HepG2 (cell line): Measurements from ENCODE around the gene GIMAP7. TPM values are rescaled to one million over a fixed set of nuclear protein-coding genes. Genes with fewer than 3 reads are reported as not detected.

Experiments used
- ATAC-seq: fragments of 200-7000 bp; cut with Tn5 transposase; 3 replicates; pipeline ENCODE4 v1.9.1; 2020; ENCODE audit warnings: mild to moderate bottlenecking, moderate library complexity
- BruUV-seq: library from RNA; stranded (reverse); fragments of 400-500 nt; replicated peaks from 2 replicates; lab custom pipeline; 2021; lab: Mats Ljungman, UMichigan
- CTCF ChIA-PET: fragments of 300-600 bp; formaldehyde crosslinking; extraction: SDS; loops from one replicate; lab custom pipeline; 2021; ENCODE audit warnings: low total read pairs, inconsistent platforms, low intra/inter-chr PET ratio; lab: Yijun Ruan, JAX
- POLR2A ChIA-PET: fragments of 350-600 bp; sonication (Branson Sonifier 250); formaldehyde crosslinking; loops from one replicate; lab custom pipeline; 2020; ENCODE audit warnings: antibody characterized with exemption, inconsistent platforms; lab: Yijun Ruan, JAX
- DNase-seq: peaks from one replicate; pipeline ENCODE4 v3.0.0-alpha.2; 2015; ENCODE audit warnings: low spot score
- FAIRE-seq: peaks from 3 replicates; lab custom pipeline; 2011; peaks lifted over from hg19 to GRCh38; lab: Jason Lieb, UNC
- H2AFZ ChIP-seq: one replicate; pipeline ENCODE4 v1.6.1; 2011; ENCODE audit warnings: low read length, inconsistent platforms
- H3K27ac ChIP-seq: fragments of 300-600 bp; 3 replicates; pipeline ENCODE4 v1.8.0; 2011; ENCODE audit warnings: mixed run types, mild to moderate bottlenecking, mixed read lengths, low read length, inconsistent platforms; ENCODE audit not compliant: insufficient read depth; ENCODE audit errors: extremely low read length
- H3K27me3 ChIP-seq, 2 experiments: fragments of 200-600 bp in 1 of 2; 2 replicates in 1 of 2; 3 replicates in 1 of 2; pipeline versions ENCODE4 v1.6.0 to v1.8.0; 2011; ENCODE audit warnings: low read length in 2 of 2, mild to moderate bottlenecking in 2 of 2, moderate library complexity in 2 of 2, inconsistent platforms in 1 of 2; ENCODE audit not compliant: insufficient read depth in 2 of 2, control insufficient read depth in 1 of 2
- H3K36me3 ChIP-seq, 2 experiments: fragments of 200-600 bp in 1 of 2; replicated peaks in 1 of 2; 2 replicates in 1 of 2; 3 replicates in 1 of 2; pipeline versions ENCODE4 v1.5.1 to v1.8.0; 2011; ENCODE audit warnings: low read length in 2 of 2, inconsistent platforms in 1 of 2; ENCODE audit not compliant: insufficient read depth in 2 of 2, control insufficient read depth in 1 of 2
- H3K4me1 ChIP-seq: 2 replicates; pipeline ENCODE4 v1.5.1; 2012; ENCODE audit warnings: low read length, inconsistent platforms; ENCODE audit not compliant: insufficient read depth
- H3K4me2 ChIP-seq: 2 replicates; pipeline ENCODE4 v1.6.0; 2011; ENCODE audit warnings: low read depth, low read length, inconsistent platforms
- H3K4me3 ChIP-seq, 3 experiments: fragments of 200-600 bp in 1 of 3; sonication (generic), shearing (Covaris generic) in 1 of 3; replicated peaks in 1 of 3; 2 replicates each; pipeline ENCODE4 v1.5.1; 2011 to 2016; ENCODE audit warnings: low read length in 3 of 3, inconsistent platforms in 2 of 3, low read depth in 2 of 3, mild to moderate bottlenecking in 2 of 3, control low read depth in 1 of 3, mixed read lengths in 1 of 3; ENCODE audit not compliant: insufficient read depth in 1 of 3
- H3K79me2 ChIP-seq: one replicate; pipeline ENCODE4 v1.6.1; 2011; ENCODE audit warnings: low read length, inconsistent platforms; ENCODE audit not compliant: insufficient read depth
- H3K9ac ChIP-seq: 2 replicates; pipeline ENCODE4 v1.6.0; 2011; ENCODE audit warnings: mild to moderate bottlenecking, low read depth, low read length, inconsistent platforms; ENCODE audit not compliant: insufficient read depth
- H3K9me3 ChIP-seq: 2 replicates; pipeline ENCODE4 v1.5.1; 2012; ENCODE audit warnings: mild to moderate bottlenecking, low read length
- H4K20me1 ChIP-seq: 2 replicates; pipeline ENCODE4 v1.6.0; 2011; ENCODE audit warnings: inconsistent platforms, mild to moderate bottlenecking, low read length, moderate library complexity; ENCODE audit not compliant: insufficient read depth
- FOSL2 ChIP-seq: sonication (generic); formaldehyde crosslinking; IDR thresholded peaks from 2 replicates; pipeline ENCODE4 v1.4.0; 2020; ENCODE audit warnings: missing genetic modification reagents
- GATAD2A ChIP-seq: IDR thresholded peaks from 2 replicates; pipeline ENCODE4 v1.6.1; 2016
- KLF6 ChIP-seq: IDR thresholded peaks from 2 replicates; pipeline ENCODE4 v1.8.0; 2016; ENCODE audit warnings: missing biosample characterization, missing genetic modification reagents
- POLR2A ChIP-seq, 2 experiments: IDR thresholded peaks; 2 replicates each; pipeline ENCODE4 v1.6.1; 2011; ENCODE audit warnings: low read depth in 2 of 2, low read length in 2 of 2, mild to moderate bottlenecking in 1 of 2, moderate library complexity in 1 of 2; ENCODE audit not compliant: insufficient read depth in 1 of 2
- ZNF136 ChIP-seq: sonication (generic); formaldehyde crosslinking; IDR thresholded peaks from 2 replicates; pipeline ENCODE4 v1.8.1; 2022; ENCODE audit warnings: low read depth, mild to moderate bottlenecking, moderate library complexity, missing genetic modification reagents
- ZNF143 ChIP-seq: sonication (generic); formaldehyde crosslinking; IDR thresholded peaks from 2 replicates; pipeline ENCODE4 v1.4.0; 2020; ENCODE audit warnings: missing genetic modification reagents
- ZNF367 ChIP-seq: sonication (generic); formaldehyde crosslinking; IDR thresholded peaks from 2 replicates; pipeline ENCODE4 v1.4.0; 2020; ENCODE audit warnings: missing genetic modification reagents, borderline replicate concordance
- ZNF496 ChIP-seq: sonication (generic); formaldehyde crosslinking; IDR thresholded peaks from 2 replicates; pipeline ENCODE4 v1.8.1; 2023; ENCODE audit warnings: mild to moderate bottlenecking, moderate library complexity, missing genetic modification reagents; ENCODE audit not compliant: insufficient replicate concordance
- ZNF652 ChIP-seq: IDR thresholded peaks from 2 replicates; pipeline ENCODE4 v1.6.1; 2016; ENCODE audit warnings: low read depth, borderline replicate concordance
- ZNF777 ChIP-seq: sonication (generic); formaldehyde crosslinking; IDR thresholded peaks from 2 replicates; pipeline ENCODE4 v1.4.0; 2020; ENCODE audit warnings: missing genetic modification reagents
- ZNF891 ChIP-seq: sonication (generic); formaldehyde crosslinking; IDR thresholded peaks from 2 replicates; pipeline ENCODE4 v1.5.0; 2020; ENCODE audit warnings: mild to moderate bottlenecking, missing genetic modification reagents
- WGBS: methylation state at CpG from one replicate; pipeline ENCODE4 v1.1.6; 2017; ENCODE audit warnings: low lambda C conversion rate; 5-methylcytosine and 5-hydroxymethylcytosine counted together
- in situ Hi-C: cut with HindIII; loops from 2 replicates; pipeline ENCODE4 v1.10.0; 2017; ENCODE audit warnings: low pct_unique_long_range_greater_than_20kb; ENCODE audit not compliant: extremely low pct_ligation_motif_present
- intact Hi-C: fragments of 100-400 bp; cut with micrococcal nuclease; formaldehyde crosslinking; loops from one replicate; pipeline ENCODE4 v1.10.0; 2022; ENCODE audit not compliant: unreplicated experiment
- polyA plus RNA-seq, 8 experiments: library from polyadenylated mRNA; depleted of rRNA in 3 of 8; stranded (reverse) in 7 of 8; unstranded in 1 of 8; fragments of >200 nt; fragmentation: Illumina TruSeq in 4 of 8; extraction: Trizol in 4 of 8; gene quantifications; 2 replicates each; pipeline versions ENCODE4 v1.2.1 to v1.2.3, GENCODE V29; 2011 to 2016; ENCODE audit warnings: low read depth in 4 of 8, missing spikeins in 1 of 8, mixed read lengths in 1 of 8; ENCODE audit not compliant: insufficient read depth in 1 of 8
- total RNA-seq, 5 experiments: library from RNA; depleted of rRNA; stranded (reverse); fragments of >200 nt; fragmentation: Illumina TruSeq; extraction: Trizol; gene quantifications; 2 replicates each; pipeline ENCODE4 v1.2.3, GENCODE V29; 2016; ENCODE audit warnings: low read depth in 1 of 5
- TF ChIP-seq, protein P1 (sequence below): sonication (generic); formaldehyde crosslinking; IDR thresholded peaks from 2 replicates; pipeline ENCODE4 v1.4.0; 2020; ENCODE audit warnings: missing genetic modification reagents, borderline replicate concordance
- TF ChIP-seq, protein P2 (sequence below): sonication (generic); formaldehyde crosslinking; IDR thresholded peaks from 2 replicates; pipeline ENCODE4 v1.4.0; 2020; ENCODE audit warnings: missing genetic modification reagents
- TF ChIP-seq, protein P3 (sequence below): sonication (generic); formaldehyde crosslinking; IDR thresholded peaks from 2 replicates; pipeline ENCODE4 v1.4.0; 2020; ENCODE audit warnings: missing genetic modification reagents, mild to moderate bottlenecking, borderline replicate concordance

Gene GIMAP7
- total and polyA plus RNA-seq, 2 of the 13 experiments (the other 11 are each of a cell fraction or from before 2014, with no cell fraction given), result not detected

DNA sequence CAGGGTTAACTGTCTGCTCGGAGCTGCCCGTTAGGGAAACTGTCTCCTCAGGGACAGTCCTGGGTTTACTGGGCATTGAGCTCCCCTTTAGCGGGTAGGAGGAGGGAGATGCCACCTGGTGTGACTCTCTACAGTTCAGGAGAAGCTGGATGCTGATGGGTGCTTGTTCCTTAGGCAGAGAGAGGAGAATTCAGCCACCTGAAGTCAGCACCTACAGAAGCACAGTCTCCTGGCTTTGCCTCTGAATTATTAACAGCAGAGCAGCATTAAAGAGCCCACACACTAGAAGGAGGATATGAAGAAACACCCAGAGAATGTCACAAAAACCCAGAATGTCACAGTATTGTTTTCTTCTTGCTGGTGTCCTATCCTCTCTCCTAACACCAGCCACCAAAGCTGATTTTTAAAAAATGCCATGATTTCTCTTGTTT lies 53.2 kb downstream of the GIMAP7 start:
- Histone ChIP-seq H3K79me2 (no peaks in the 10 kb centered on the region), H3K27ac (no peak overlapping the region), H3K27me3 (peaks cover 0 to 12% of the 10 kb centered on the region in 2 experiments; a peak in 1 of 5 replicates), H3K9ac (no peak overlapping the region), H3K36me3 (no peaks in the 10 kb centered on the region), H3K4me2 (no peak overlapping the region), H3K4me1 (no peaks in the 10 kb centered on the region), H3K9me3 (no peaks in the 10 kb centered on the region), H2AFZ (no peak overlapping the region), H3K4me3 (no peak overlapping the region), H4K20me1 (no peaks in the 10 kb centered on the region)
- DNase-seq (no peak), ATAC-seq (no peak), FAIRE-seq (no peak)
- ChIA-PET CTCF (no interaction called here), POLR2A (no interaction called here)
- WGBS, result 10% methylated on average over 3 of the region's 3 CpGs
- BruUV-seq, result no TSS peak
- no peak for TF ChIP-seq GATAD2A (CRISPR knock-in tag)
- TF ChIP-seq ZNF777 (CRISPR knock-in tag), result no peak
- TF ChIP-seq, protein P1, sequence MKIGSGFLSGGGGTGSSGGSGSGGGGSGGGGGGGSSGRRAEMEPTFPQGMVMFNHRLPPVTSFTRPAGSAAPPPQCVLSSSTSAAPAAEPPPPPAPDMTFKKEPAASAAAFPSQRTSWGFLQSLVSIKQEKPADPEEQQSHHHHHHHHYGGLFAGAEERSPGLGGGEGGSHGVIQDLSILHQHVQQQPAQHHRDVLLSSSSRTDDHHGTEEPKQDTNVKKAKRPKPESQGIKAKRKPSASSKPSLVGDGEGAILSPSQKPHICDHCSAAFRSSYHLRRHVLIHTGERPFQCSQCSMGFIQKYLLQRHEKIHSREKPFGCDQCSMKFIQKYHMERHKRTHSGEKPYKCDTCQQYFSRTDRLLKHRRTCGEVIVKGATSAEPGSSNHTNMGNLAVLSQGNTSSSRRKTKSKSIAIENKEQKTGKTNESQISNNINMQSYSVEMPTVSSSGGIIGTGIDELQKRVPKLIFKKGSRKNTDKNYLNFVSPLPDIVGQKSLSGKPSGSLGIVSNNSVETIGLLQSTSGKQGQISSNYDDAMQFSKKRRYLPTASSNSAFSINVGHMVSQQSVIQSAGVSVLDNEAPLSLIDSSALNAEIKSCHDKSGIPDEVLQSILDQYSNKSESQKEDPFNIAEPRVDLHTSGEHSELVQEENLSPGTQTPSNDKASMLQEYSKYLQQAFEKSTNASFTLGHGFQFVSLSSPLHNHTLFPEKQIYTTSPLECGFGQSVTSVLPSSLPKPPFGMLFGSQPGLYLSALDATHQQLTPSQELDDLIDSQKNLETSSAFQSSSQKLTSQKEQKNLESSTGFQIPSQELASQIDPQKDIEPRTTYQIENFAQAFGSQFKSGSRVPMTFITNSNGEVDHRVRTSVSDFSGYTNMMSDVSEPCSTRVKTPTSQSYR (CRISPR knock-in tag), result no peak
- TF ChIP-seq ZNF496 (CRISPR knock-in tag), result no peak
- no peak for TF ChIP-seq POLR2A (IDR thresholded peaks at IDR 0.05; ENCODE audit: insufficient read depth in 1 of 2, low read depth in 2 of 2, low read length in 2 of 2)
- no peak for TF ChIP-seq ZNF652 (CRISPR knock-in tag)
- intact Hi-C loops (no loop called here), in situ Hi-C loops (no loop called here)

DNA sequence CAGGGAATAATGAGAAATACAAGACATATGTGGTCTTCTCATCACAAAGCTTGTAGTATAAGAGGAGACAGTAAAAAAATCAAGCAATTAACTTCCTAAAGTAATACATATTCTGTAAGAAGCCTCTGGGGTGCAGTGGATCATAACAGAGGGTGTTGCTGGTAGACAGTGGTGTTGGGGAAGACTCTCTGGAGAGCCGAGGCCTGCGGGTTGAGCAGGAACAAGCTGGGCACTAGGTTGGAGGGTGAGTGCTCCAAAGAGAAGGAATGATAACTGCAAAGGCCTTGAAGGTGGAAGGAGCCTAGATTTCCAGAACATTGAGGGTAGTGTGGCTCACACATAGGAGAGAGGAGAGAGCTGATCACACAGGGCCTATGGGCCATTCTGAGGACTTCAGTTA lies 54.0 kb downstream of the GIMAP7 start:
- POLR2A ChIA-PET, result no interaction called here
- ATAC-seq, result no peak
- intact Hi-C loops, result no loop called here
- no peak for DNase-seq
- Histone ChIP-seq H3K4me3 (no peak overlapping the region), H3K27me3 (peaks cover 0 to 9% of the 10 kb centered on the region in 2 experiments; a peak in 1 of 5 replicates), H3K9me3 (no peaks in the 10 kb centered on the region), H3K9ac (no peak overlapping the region), H2AFZ (no peak overlapping the region), H3K4me2 (no peak overlapping the region), H3K4me1 (no peaks in the 10 kb centered on the region), H4K20me1 (no peaks in the 10 kb centered on the region), H3K79me2 (no peaks in the 10 kb centered on the region), H3K27ac (no peak overlapping the region), H3K36me3 (no peaks in the 10 kb centered on the region)
- in situ Hi-C loops, result no loop called here
- CTCF ChIA-PET, result no interaction called here
- 3% methylated on average over 2 of the region's 2 CpGs for WGBS
- FAIRE-seq, result no peak
- BruUV-seq, result no TSS peak
- TF ChIP-seq ZNF891 (CRISPR knock-in tag) (no peak), ZNF136 (no peak), ZNF143 (no peak), ZNF367 (CRISPR knock-in tag) (no peak), ZNF496 (CRISPR knock-in tag) (no peak), FOSL2 (CRISPR knock-in tag) (no peak), KLF6 (no peak)
- TF ChIP-seq, protein P2, sequence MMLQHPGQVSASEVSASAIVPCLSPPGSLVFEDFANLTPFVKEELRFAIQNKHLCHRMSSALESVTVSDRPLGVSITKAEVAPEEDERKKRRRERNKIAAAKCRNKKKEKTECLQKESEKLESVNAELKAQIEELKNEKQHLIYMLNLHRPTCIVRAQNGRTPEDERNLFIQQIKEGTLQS (CRISPR knock-in tag), result no peak
- TF ChIP-seq, protein P3, sequence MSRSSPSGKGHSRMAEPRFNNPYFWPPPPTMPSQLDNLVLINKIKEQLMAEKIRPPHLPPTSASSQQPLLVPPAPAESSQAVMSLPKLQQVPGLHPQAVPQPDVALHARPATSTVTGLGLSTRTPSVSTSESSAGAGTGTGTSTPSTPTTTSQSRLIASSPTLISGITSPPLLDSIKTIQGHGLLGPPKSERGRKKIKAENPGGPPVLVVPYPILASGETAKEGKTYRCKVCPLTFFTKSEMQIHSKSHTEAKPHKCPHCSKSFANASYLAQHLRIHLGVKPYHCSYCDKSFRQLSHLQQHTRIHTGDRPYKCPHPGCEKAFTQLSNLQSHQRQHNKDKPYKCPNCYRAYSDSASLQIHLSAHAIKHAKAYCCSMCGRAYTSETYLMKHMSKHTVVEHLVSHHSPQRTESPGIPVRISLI (CRISPR knock-in tag), result no peak
